HEK293T (cell line): ENCODE results near the gene UGCG.

Source experiments
- FOXA1 ChIP-seq: fragments of 450-650 bp; IDR thresholded peaks from 2 replicates; pipeline ENCODE4 v1.6.1; 2016; ENCODE audit warnings: mild to moderate bottlenecking
- SP1 ChIP-seq: fragments of 450-650 bp; IDR thresholded peaks from 2 replicates; pipeline ENCODE4 v1.6.1; 2017

DNA sequence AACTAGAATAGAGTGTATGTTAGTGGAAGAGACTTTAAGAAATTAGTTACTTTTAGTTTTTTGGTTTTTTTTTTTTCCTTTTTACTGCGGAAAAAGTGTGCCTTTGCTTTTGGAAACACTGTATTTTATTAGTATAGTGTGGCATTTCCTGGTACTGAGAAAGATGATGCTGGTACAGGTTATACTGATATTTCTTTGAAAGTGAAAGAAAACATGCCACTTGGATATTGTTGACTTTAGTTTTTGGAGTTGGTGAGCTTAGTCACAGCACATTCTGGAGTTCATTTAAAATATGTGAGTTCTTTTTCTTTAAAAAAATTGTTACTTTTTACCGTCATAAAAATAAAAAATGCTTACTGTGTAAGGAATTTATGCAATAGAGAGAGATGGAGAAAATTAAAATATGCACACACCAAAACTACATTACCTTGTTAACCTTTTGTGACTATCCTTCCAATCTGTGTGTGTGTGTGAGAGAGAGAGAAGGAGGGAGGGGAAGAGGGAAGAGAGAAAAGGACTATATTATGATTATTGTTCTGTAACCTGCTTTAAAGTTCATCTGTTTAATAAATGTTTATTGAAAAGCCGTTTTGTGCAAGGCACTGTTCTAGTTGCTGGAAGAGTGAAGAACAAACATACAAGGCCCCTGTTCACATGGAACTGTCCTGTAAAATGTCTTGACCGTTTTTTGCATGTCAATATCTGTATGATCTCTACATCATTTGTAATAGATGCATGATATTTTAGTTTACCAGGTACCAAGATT lies 1.9 kb downstream of the UGCG start:
- TF ChIP-seq SP1 (no peak), FOXA1 (no peak)
